ENCODE data around the gene ADSL. TPM values are rescaled to one million over a fixed set of nuclear protein-coding genes. Genes with fewer than 3 reads are reported as not detected.

Gene ADSL
- total RNA-seq, 1 donor from 2014 or later = 107 TPM

- no peak for DNase-seq (ENCODE audit: low spot score)
- Mint-ChIP-seq H3K36me3 (ENCODE audit: low read depth, unreplicated experiment) (peaks cover 38% of the 10 kb centered on the region), H3K4me3 (ENCODE audit: unreplicated experiment) (peak overlapping the region; percentile 47), H3K27ac (ENCODE audit: unreplicated experiment) (peak overlapping the region; percentile 20), H3K4me1 (ENCODE audit: unreplicated experiment) (peaks cover 21% of the 10 kb centered on the region), H3K27me3 (ENCODE audit: unreplicated experiment) (peaks cover 23% of the 10 kb centered on the region), H3K9me3 (ENCODE audit: unreplicated experiment) (no peaks in the 10 kb centered on the region)
- TF ChIP-seq, protein P1, sequence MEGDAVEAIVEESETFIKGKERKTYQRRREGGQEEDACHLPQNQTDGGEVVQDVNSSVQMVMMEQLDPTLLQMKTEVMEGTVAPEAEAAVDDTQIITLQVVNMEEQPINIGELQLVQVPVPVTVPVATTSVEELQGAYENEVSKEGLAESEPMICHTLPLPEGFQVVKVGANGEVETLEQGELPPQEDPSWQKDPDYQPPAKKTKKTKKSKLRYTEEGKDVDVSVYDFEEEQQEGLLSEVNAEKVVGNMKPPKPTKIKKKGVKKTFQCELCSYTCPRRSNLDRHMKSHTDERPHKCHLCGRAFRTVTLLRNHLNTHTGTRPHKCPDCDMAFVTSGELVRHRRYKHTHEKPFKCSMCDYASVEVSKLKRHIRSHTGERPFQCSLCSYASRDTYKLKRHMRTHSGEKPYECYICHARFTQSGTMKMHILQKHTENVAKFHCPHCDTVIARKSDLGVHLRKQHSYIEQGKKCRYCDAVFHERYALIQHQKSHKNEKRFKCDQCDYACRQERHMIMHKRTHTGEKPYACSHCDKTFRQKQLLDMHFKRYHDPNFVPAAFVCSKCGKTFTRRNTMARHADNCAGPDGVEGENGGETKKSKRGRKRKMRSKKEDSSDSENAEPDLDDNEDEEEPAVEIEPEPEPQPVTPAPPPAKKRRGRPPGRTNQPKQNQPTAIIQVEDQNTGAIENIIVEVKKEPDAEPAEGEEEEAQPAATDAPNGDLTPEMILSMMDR (IDR thresholded peaks at IDR 0.05; ENCODE audit: unreplicated experiment) = no peak
These were observed 68.0 kb downstream of the ADSL start for GRCh38 chr22:40414311-40414710.

DNA sequence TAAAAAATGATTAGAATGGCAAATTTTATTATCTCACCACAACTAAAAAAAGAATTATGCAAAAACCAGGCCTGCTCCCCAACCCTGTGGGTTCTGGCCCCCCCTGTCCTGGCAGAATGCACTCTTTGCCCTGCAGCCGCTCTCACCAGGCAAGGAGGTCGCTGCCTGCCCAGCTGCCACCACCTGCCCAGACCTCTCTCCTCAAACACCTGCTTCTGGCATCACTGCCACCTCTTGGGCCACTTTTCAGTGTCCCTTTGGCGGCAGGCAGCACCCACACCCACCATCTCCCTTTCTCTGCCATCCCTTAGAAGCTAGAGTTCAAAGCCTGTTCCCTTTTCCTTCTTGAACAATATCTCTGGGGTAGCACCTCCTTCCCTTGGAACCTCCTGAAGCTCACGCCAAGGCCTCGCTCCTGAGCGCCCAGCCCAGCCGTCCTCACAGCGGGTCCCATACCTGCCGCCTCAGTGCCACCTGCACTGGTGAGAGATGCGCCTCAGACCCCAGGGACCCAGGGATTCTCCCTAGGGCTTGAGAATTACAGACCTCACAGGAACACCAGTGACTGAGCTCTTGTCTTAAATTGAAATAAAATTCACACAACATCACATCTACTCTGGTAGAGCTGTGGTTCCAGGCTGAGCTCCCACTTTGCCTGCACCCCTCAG lies 68.7 kb downstream of the ADSL start:
- Mint-ChIP-seq H3K27me3 (ENCODE audit: unreplicated experiment) (peaks cover 23% of the 10 kb centered on the region), H3K4me1 (ENCODE audit: unreplicated experiment) (peaks cover 21% of the 10 kb centered on the region), H3K9me3 (ENCODE audit: unreplicated experiment) (no peaks in the 10 kb centered on the region), H3K36me3 (ENCODE audit: low read depth, unreplicated experiment) (peaks cover 45% of the 10 kb centered on the region), H3K27ac (ENCODE audit: unreplicated experiment) (peak overlapping the region; percentile 68), H3K4me3 (ENCODE audit: unreplicated experiment) (peak overlapping the region; percentile 66)
- TF ChIP-seq, protein P1 (IDR thresholded peaks at IDR 0.05; ENCODE audit: unreplicated experiment) = no peak
- no peak for DNase-seq (ENCODE audit: low spot score)

GRCh38 chr22:40415531-40416266 lies 69.4 kb downstream of the ADSL start:
- Mint-ChIP-seq H3K4me1 (ENCODE audit: unreplicated experiment) (peaks cover 21% of the 10 kb centered on the region), H3K27ac (ENCODE audit: unreplicated experiment) (peak overlapping the region; percentile 68), H3K4me3 (ENCODE audit: unreplicated experiment) (peak overlapping the region; percentile 66), H3K9me3 (ENCODE audit: unreplicated experiment) (no peaks in the 10 kb centered on the region), H3K36me3 (ENCODE audit: low read depth, unreplicated experiment) (peaks cover 42% of the 10 kb centered on the region), H3K27me3 (ENCODE audit: unreplicated experiment) (peaks cover 22% of the 10 kb centered on the region)
- TF ChIP-seq, protein P1 (IDR thresholded peaks at IDR 0.05; ENCODE audit: unreplicated experiment) = no peak
- DNase-seq (ENCODE audit: low spot score) = no peak

- TF ChIP-seq, protein P1 (IDR thresholded peaks at IDR 0.05; ENCODE audit: unreplicated experiment) = no peak
- Mint-ChIP-seq H3K27me3 (ENCODE audit: unreplicated experiment) (peaks cover 22% of the 10 kb centered on the region), H3K9me3 (ENCODE audit: unreplicated experiment) (no peaks in the 10 kb centered on the region), H3K4me1 (ENCODE audit: unreplicated experiment) (peaks cover 21% of the 10 kb centered on the region), H3K36me3 (ENCODE audit: low read depth, unreplicated experiment) (peaks cover 46% of the 10 kb centered on the region), H3K27ac (ENCODE audit: unreplicated experiment) (peak overlapping the region; percentile 68), H3K4me3 (ENCODE audit: unreplicated experiment) (peak overlapping the region; percentile 28)
- DNase-seq (ENCODE audit: low spot score) = no peak
These were observed 69.9 kb downstream of the ADSL start for GRCh38 chr22:40416267-40416570.

GRCh38 chr22:40416636-40417035 lies 70.3 kb downstream of the ADSL start:
- DNase-seq (ENCODE audit: low spot score) = no peak
- Mint-ChIP-seq H3K4me1 (ENCODE audit: unreplicated experiment) (peaks cover 21% of the 10 kb centered on the region), H3K27ac (ENCODE audit: unreplicated experiment) (peak overlapping the region; percentile 53), H3K9me3 (ENCODE audit: unreplicated experiment) (no peaks in the 10 kb centered on the region), H3K36me3 (ENCODE audit: low read depth, unreplicated experiment) (peaks cover 47% of the 10 kb centered on the region), H3K27me3 (ENCODE audit: unreplicated experiment) (peaks cover 23% of the 10 kb centered on the region), H3K4me3 (ENCODE audit: unreplicated experiment) (peak overlapping the region; percentile 28)
- TF ChIP-seq, protein P1 (IDR thresholded peaks at IDR 0.05; ENCODE audit: unreplicated experiment) = no peak
